ENCODE results near the gene PRKCQ.

- no peak for TF ChIP-seq CTCF (IDR thresholded peaks at IDR 0.05; ENCODE audit: insufficient read depth, low read length, poor library complexity, severe bottlenecking)
- TF ChIP-seq EZH2phosphoT487 (conservative IDR thresholded peaks at IDR 0.05; ENCODE audit: low read length): no peak
Measured at GRCh38 chr10:6578251-6578771, 1.8 kb downstream of the PRKCQ start.
